ENCODE results near the gene TMC7.

TMC7 gene

GRCh38 chr16:19092653-19093410 lies 109.1 kb downstream of the TMC7 start:
- DNase-seq, result no peak

DNA sequence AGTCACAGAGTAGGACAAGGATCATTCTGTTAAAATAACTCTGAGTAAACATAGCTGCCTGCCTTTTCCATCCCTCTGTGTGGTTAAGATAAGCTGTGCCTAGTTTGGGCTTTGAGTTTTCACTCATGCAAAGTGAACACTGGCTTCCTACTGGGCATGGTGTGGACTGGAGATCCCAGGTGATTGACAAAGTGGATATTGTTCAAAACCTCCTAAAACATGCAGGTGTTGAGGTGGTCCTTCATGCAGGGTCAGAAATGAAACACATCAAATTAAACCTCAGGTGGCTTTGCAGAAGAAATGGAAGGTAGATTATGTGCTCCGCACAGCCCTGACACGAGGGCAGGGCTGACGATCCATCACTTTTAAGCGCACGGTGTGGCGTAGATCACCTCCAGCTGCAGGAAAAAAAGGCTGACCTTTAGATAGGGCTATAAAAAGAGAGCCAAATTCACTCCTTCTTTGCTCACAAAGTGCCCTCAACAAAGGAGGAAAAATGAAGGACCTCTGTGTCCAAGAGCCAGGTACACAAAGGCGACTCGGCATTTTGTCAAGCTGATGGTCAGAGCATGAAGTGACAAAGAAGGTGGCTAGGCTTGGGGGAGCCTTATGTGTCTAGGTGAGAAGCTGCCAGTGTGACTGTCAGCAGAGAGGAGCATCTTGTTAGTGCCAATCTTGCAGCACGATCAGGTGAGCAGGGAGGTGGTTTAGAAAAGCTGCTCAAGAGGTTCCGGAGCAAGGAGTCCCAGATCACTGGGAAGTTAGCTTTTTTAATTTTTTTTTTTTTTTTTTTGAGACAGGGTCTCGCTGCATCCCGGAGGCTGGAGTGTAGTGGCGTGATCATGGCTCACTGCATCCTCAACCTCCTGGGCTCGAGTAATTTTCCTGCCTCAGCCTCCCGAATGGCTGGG lies 110.2 kb downstream of the TMC7 start:
- DNase-seq, result no peak

- DNase-seq, result no peak
Measured at GRCh38 chr16:19094542-19095365, 111.0 kb downstream of the TMC7 start.

DNA sequence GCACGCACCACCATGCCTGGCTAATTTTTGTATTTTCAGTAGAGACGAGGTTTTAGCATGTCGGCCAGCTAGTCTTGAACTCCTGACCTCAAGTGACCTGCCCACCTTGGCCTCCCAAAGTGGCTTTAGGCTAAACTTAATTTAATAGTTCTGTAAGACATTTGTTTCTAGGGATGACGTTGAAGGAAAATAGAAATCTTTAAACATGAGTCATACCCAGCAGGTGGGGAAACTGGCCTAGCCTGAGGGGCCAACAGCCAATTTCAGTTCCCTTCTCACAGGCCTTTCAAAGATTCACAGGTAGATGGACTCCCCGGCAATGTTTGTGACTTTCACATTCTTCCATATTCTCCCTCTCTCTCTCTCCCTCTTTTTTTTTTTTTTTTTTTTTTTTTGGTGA lies 111.9 kb downstream of the TMC7 start:
- no peak for DNase-seq

GRCh38 chr16:19098173-19098572 lies 114.4 kb downstream of the TMC7 start:
- no peak for DNase-seq

DNA sequence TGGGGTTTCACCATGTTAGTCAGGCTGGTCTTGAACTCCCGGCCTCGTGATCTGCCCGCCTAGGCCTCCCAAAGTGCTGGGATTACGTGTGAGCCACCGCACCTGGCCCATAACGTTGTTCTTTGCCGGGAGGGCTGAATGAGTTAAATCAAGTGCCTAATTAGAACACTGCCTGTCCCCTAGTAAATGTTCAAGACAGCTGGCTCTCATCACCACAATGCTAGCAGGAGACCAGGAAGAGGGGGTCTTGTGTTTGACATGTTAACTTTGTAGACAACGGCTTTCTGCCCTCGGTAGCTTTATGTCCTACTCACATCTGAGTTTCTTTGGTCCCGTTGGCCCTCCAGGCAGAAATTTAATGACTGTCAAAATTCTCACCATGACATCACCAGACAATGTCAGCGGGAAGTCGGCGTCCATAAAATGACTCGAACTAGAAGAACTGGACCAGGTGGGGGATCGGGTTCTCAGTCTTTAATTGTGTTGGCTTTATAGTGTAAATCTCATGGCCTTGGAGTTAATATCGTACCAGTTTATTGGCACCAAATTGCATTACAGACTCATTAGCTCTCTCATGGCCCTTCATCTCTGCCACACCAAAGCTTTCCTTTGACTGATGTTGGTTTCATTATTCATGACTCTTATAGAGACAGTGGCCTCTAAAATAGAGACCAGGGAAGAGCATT lies 118.6 kb downstream of the TMC7 start:
- no peak for DNase-seq

GRCh38 chr16:19104607-19105006 lies 120.9 kb downstream of the TMC7 start:
- DNase-seq, result no peak

DNA sequence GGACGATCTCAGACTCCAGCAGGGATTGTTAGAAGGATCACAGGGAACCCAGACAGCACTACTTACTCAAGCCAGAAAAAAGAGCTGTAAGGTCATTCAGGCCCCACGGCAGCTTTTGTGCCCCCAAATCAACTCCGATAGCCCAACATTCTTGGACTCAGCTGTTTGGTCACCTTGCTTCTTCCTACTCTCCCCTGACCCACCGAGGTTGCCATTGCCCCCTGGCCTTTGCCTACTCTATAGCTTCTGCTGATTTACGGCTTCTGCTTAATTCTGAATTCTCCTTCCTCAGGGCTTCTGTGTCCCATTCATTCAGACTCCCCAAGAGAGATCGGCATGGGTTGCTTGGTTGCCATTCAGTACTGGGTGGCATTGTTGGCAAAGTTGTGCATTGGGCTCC lies 121.4 kb downstream of the TMC7 start:
- no peak for DNase-seq

DNA sequence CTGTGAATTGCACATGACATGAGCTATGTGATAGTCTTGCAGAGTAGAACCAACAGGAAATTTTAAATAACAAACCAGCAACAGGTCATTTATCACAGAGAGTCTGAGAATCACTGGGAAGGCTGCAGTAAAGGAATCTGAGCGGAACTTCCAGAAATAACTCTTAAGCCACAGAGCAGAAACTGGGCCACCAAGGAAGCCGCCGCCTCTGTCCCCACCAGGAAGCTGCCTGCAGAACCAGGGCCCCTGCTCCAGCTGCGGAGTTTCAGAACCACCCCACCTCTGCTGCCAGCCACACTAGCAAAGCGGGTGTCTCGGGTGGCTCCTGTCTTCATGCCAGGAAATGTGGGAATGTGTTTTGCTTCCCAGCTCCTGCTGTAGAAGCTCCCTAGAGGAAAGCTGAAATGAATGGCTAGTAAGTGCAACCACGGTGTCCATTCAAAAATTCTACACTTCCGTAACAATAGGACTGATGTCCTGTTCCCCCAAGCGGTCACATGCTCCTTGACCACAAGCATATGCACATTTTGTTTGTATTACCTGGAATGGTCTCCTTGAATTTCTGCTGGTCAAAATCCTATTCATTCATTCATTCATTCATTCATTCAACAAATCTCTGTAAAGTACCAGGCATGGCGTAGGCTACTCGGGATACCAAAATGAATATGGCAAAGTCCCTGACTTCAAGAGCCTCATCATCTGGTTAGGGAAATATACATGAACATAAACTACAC lies 122.3 kb downstream of the TMC7 start:
- no peak for DNase-seq

- no peak for DNase-seq
Measured at GRCh38 chr16:19106625-19107020, 122.9 kb downstream of the TMC7 start.

DNA sequence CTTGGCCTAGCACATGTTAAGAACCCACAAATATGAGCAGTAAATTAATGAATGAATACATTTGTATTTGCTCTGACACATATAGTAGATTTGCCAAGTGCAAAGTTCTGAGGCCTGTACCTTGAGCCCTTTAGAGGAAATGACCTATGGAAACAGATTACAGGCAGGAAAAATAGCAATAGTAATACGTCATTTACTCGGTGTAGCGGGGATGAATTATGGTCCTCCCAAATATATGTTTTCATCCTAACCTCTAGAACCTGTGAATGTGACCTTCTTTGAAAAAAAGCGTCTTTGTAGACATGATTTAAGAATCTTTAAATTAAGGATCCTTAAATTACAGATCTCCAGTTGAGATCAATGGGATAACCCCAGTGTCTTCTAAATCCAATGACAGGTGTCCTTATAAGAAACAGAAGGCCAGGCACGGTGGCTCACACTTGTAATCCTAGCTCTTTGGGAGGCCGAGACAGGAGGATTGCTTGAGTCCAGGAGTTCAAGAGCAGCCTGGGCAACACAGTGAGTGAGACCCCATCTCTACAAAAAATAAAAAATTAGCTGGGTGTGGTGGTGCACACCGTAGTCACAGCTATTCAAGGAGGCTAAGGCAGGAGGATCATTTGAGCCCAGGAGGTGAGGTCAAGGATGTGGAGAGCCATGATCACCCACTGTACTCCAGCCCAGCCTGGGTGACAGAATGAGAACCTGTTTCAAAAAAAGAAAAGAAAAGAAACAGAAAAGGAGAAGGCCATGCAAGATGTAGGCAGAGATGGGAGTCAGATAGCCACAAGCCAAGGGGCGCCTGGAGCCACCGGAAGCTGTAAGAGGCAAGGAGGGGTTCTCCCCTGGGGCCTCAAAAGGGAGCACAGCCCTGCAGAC lies 124.9 kb downstream of the TMC7 start:
- DNase-seq, result no peak

GRCh38 chr16:19109288-19109664 lies 125.5 kb downstream of the TMC7 start:
- no peak for DNase-seq

DNA sequence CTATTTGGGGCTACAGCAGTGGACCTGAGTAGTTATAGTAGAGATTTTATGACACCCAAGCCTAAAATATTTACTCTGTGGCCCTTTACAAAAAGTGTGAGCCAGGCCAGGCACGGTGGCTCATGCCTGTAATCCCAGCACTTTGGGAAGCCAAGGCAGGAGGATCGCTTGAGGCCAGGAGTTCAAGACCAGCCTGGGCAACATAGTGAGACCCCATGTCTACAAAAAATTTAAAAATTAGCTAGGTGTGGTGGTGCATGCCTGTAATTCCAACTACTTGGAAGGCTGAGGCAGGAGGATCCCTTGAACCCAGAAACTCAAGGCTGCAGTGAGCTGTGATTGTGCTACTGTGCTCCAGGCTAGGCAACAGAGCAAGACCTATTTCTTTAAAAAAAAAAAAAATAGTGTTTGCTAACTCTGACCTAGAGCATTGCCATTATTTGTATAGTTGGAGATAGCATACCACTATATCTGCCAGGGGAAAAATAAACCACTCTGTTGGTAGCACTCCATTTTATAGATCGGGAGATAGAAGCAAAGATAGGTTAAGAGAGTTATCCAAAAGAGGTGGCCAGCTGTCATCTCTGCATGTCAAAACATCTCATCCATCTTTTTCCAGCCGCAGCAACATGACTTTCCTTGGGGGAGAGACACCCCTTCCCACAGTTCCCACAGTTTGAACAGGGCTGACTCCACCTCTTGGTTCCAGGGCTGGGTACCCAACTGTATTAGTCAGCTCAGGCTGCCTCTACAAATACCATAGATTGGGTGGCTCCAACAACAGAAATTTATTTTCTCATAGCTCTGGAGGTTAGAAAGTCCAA lies 127.0 kb downstream of the TMC7 start:
- no peak for DNase-seq

DNA sequence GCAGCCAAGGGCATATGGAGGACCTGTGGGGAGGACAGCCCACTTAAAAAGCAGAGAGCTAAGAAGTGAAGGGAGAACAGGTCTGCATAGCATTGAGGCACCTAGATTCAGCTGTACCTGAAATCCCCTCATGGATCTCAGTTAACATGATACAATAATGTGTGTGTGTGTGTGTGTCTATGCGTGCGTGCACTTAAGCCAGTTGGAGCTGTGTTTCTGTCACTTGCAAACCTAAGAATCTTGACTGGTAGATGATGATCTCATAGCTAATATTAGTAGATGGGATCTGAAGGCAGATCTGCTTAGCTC lies 128.3 kb downstream of the TMC7 start:
- no peak for DNase-seq

Measured in activated effector memory CD4-positive, alpha-beta T cell treated with Interleukin-2 at 50 U/mL for 16 hours (primary cell).